Epithelial cell of esophagus (primary cell): ENCODE results near the gene CCDC190.
"Not testable (repeated sequence)": the region's sequence is repeated elsewhere in the genome, so short reads cannot be mapped to it uniquely, and the experiment has no call there.

Source experiments
- DNase-seq: peaks from one replicate; pipeline ENCODE4 v3.0.0; 2010; ENCODE audit warnings: low read depth
- H3K4me3 ChIP-seq: 2 replicates; pipeline ENCODE4 v1.5.1; 2011; ENCODE audit warnings: mild to moderate bottlenecking, low read length, control low read depth
- CTCF ChIP-seq: IDR thresholded peaks from 2 replicates; pipeline ENCODE4 v1.5.1; 2011; ENCODE audit warnings: low read depth, mild to moderate bottlenecking, low read length, control low read depth, inconsistent platforms; ENCODE audit not compliant: insufficient read depth; ENCODE audit errors: missing control alignments

Gene CCDC190

GRCh38 chr1:162878000-162878596 lies 17.1 kb upstream of the CCDC190 start:
- H3K4me3 ChIP-seq: no peak overlapping the region
- DNase-seq: peak; percentile 80
- peak; percentile 91 for TF ChIP-seq CTCF

GRCh38 chr1:162877412-162877811 lies 16.4 kb upstream of the CCDC190 start:
- TF ChIP-seq CTCF: no peak
- DNase-seq: no peak
- no peak overlapping the region for H3K4me3 ChIP-seq

GRCh38 chr1:162876751-162877150 lies 15.8 kb upstream of the CCDC190 start:
- TF ChIP-seq CTCF: no peak
- no peak for DNase-seq
- no peak overlapping the region for H3K4me3 ChIP-seq

GRCh38 chr1:162873671-162874666 lies 13.0 kb upstream of the CCDC190 start:
- peak; percentile 26 for TF ChIP-seq CTCF
- no peak overlapping the region for H3K4me3 ChIP-seq
- DNase-seq: peak; percentile 63

- TF ChIP-seq CTCF: no peak
- DNase-seq: no peak
- no peak overlapping the region for H3K4me3 ChIP-seq
Measured at GRCh38 chr1:162872981-162873380, 12.0 kb upstream of the CCDC190 start.

GRCh38 chr1:162871417-162871816 lies 10.4 kb upstream of the CCDC190 start:
- not testable (repeated sequence) for DNase-seq, H3K4me3 ChIP-seq

GRCh38 chr1:162868972-162869371 lies 8.0 kb upstream of the CCDC190 start:
- peak; percentile 19 for DNase-seq
- no peak overlapping the region for H3K4me3 ChIP-seq
- no peak for TF ChIP-seq CTCF
